GM12878 (cell line): ENCODE measurements around the gene SIGLECL1. TPM values are rescaled to one million over a fixed set of nuclear protein-coding genes. Genes with fewer than 3 reads are reported as not detected.

Source experiments
- ATAC-seq: fragments of 200-7000 bp; cut with Tn5 transposase; 3 replicates; pipeline ENCODE4 v1.9.1; 2020; ENCODE audit warnings: mild to moderate bottlenecking, moderate library complexity
- BruUV-seq: library from RNA; stranded (reverse); fragments of 400-500 nt; replicated peaks from 2 replicates; lab custom pipeline; 2021; lab: Mats Ljungman, UMichigan
- CTCF ChIA-PET: fragments of 300-600 bp; sonication (Branson Sonifier 250); formaldehyde crosslinking; extraction: SDS; loops from one replicate; lab custom pipeline; 2021; ENCODE audit warnings: inconsistent platforms; lab: Yijun Ruan, JAX
- POLR2A ChIA-PET: fragments of 350-600 bp; formaldehyde crosslinking; extraction: SDS; loops from one replicate; lab custom pipeline; 2021; ENCODE audit warnings: inconsistent platforms; lab: Charles Lee
- RAD21 ChIA-PET: fragments of 300-600 bp; sonication (Branson Sonifier 250); formaldehyde crosslinking; loops from one replicate; lab custom pipeline; 2023; ENCODE audit warnings: antibody characterized with exemption; ENCODE audit not compliant: unreplicated experiment; lab: Charles Lee
- SMC1A ChIA-PET: fragments of 300-600 bp; sonication (Branson Sonifier 250); formaldehyde crosslinking; loops from one replicate; lab custom pipeline; 2023; ENCODE audit not compliant: unreplicated experiment, uncharacterized antibody; lab: Charles Lee
- DNase-seq: peaks from one replicate; pipeline ENCODE4 v3.0.0-alpha.2; 2011; ENCODE audit warnings: low read depth, low spot score
- FAIRE-seq: peaks from 3 replicates; lab custom pipeline; 2011; peaks lifted over from hg19 to GRCh38; lab: Jason Lieb, UNC
- H2AFZ ChIP-seq: 2 replicates; pipeline ENCODE4 v1.6.0; 2011; ENCODE audit warnings: low read depth, low read length, control low read depth; ENCODE audit not compliant: control insufficient read depth
- H3K27ac ChIP-seq: 2 replicates; pipeline ENCODE4 v1.5.1; 2011; ENCODE audit warnings: control low read depth; ENCODE audit not compliant: control insufficient read depth, insufficient read depth
- H3K27me3 ChIP-seq, 2 experiments: replicated peaks in 1 of 2; 2 replicates each; pipeline versions ENCODE4 v1.6.0 to v1.6.1; 2011; ENCODE audit warnings: low read length in 1 of 2; ENCODE audit not compliant: control insufficient read depth in 2 of 2, insufficient read depth in 2 of 2
- H3K36me3 ChIP-seq, 2 experiments: 2 replicates each; pipeline ENCODE4 v1.5.1; 2011; ENCODE audit warnings: low read length in 1 of 2; ENCODE audit not compliant: control insufficient read depth in 2 of 2, insufficient read depth in 2 of 2
- H3K4me1 ChIP-seq: 2 replicates; pipeline ENCODE4 v1.6.1; 2011; ENCODE audit warnings: mild to moderate bottlenecking, low read length, moderate library complexity, mixed read lengths; ENCODE audit not compliant: control insufficient read depth, insufficient read depth
- H3K4me2 ChIP-seq: 2 replicates; pipeline ENCODE4 v1.6.0; 2011; ENCODE audit warnings: control low read depth; ENCODE audit not compliant: control insufficient read depth, insufficient read depth
- H3K4me3 ChIP-seq: fragments of 200-600 bp; sonication (generic); 2 replicates; pipeline ENCODE4 v1.5.1; 2016
- H3K79me2 ChIP-seq: 2 replicates; pipeline ENCODE4 v1.6.0; 2011; ENCODE audit warnings: low read length; ENCODE audit not compliant: control insufficient read depth, insufficient read depth
- H3K9ac ChIP-seq: 2 replicates; pipeline ENCODE4 v1.8.0; 2011; ENCODE audit warnings: low read length, control low read depth, mixed read lengths; ENCODE audit not compliant: control insufficient read depth, insufficient read depth
- H3K9me3 ChIP-seq: replicated peaks from 3 replicates; pipeline ENCODE4 v1.5.1; 2011; ENCODE audit warnings: mild to moderate bottlenecking, low read length; ENCODE audit not compliant: control insufficient read depth, insufficient read depth
- H4K20me1 ChIP-seq: 2 replicates; pipeline ENCODE4 v1.6.0; 2011; ENCODE audit not compliant: control insufficient read depth, insufficient read depth
- CBX3 ChIP-seq: fragments of 200-600 bp; sonication (generic); IDR thresholded peaks from 2 replicates; pipeline ENCODE4 v1.6.1; 2016; ENCODE audit warnings: low read depth, borderline replicate concordance
- FOS ChIP-seq: IDR thresholded peaks from 3 replicates; pipeline ENCODE4 v1.6.1; 2011; ENCODE audit warnings: borderline replicate concordance; ENCODE audit not compliant: insufficient read length; ENCODE audit errors: extremely low read depth
- FOXK2 ChIP-seq: fragments of 450-650 bp; IDR thresholded peaks from 2 replicates; pipeline ENCODE4 v1.6.1; 2017; ENCODE audit warnings: mild to moderate bottlenecking, moderate library complexity
- GABPA ChIP-seq: IDR thresholded peaks from 2 replicates; pipeline ENCODE4 v1.6.1; 2014; ENCODE audit warnings: antibody characterized with exemption, low read depth, mild to moderate bottlenecking, inconsistent platforms
- IRF4 ChIP-seq: IDR thresholded peaks from 2 replicates; pipeline ENCODE4 v1.6.1; 2011; ENCODE audit warnings: low read depth, low read length
- KDM1A ChIP-seq: fragments of 200-600 bp; sonication (generic); IDR thresholded peaks from 2 replicates; pipeline ENCODE4 v1.6.1; 2016; ENCODE audit warnings: borderline replicate concordance
- NR2C1 ChIP-seq: fragments of 450-650 bp; IDR thresholded peaks from 2 replicates; pipeline ENCODE4 v1.6.1; 2017; ENCODE audit warnings: antibody characterized with exemption, mild to moderate bottlenecking, moderate library complexity
- PRDM15 ChIP-seq: fragments of 450-650 bp; formaldehyde crosslinking; IDR thresholded peaks from 2 replicates; pipeline ENCODE4 v1.4.0; 2020; ENCODE audit warnings: mild to moderate bottlenecking, moderate library complexity
- RAD51 ChIP-seq: fragments of 450-650 bp; IDR thresholded peaks from 2 replicates; pipeline ENCODE4 v1.6.1; 2016; ENCODE audit warnings: moderate library complexity, mild to moderate bottlenecking, inconsistent platforms
- RELA ChIP-seq: fragments of 450-650 bp; IDR thresholded peaks from 2 replicates; pipeline ENCODE4 v1.8.0; 2014; ENCODE audit warnings: borderline replicate concordance; ENCODE audit not compliant: partially characterized antibody
- WGBS: methylation state at CpG from one replicate; pipeline ENCODE4 v1.1.6; 2016; ENCODE audit warnings: low lambda C conversion rate; ENCODE audit not compliant: insufficient replicate concordance, insufficient coverage; ENCODE audit errors: missing lambda C conversion rate; 5-methylcytosine and 5-hydroxymethylcytosine counted together
- in situ Hi-C: fragments of 300-500 bp; cut with MboI; formaldehyde crosslinking; loops from 9 replicates; pipeline ENCODE4 v1.14.3; 2018; ENCODE audit warnings: mixed read lengths
- intact Hi-C: fragments of 100-400 bp; cut with micrococcal nuclease; formaldehyde crosslinking; loops from one replicate; pipeline ENCODE4 v1.14.2; 2022; ENCODE audit not compliant: unreplicated experiment
- polyA plus RNA-seq, 11 experiments: library from polyadenylated mRNA; depleted of rRNA in 4 of 11; unstranded in 6 of 11; stranded (reverse) in 5 of 11; fragments of >200 nt; fragmentation: Nextera tagmentation in 4 of 11; fragmentation: Illumina TruSeq in 1 of 11; extraction: Ambion mirVana in 4 of 11; extraction: Trizol in 1 of 11; gene quantifications; 1 replicate in 1 of 11; 2 replicates in 10 of 11; pipeline versions ENCODE4 v1.2.1 to v1.2.3, GENCODE V29; 2011 to 2016; ENCODE audit warnings: inconsistent platforms in 2 of 11, missing spikeins in 2 of 11, low read depth in 1 of 11
- total RNA-seq, 4 experiments: library from RNA; depleted of rRNA in 3 of 4; stranded (reverse); fragments of >200 nt in 3 of 4; fragmentation: Illumina TruSeq in 1 of 4; extraction: Trizol in 1 of 4; gene quantifications; 2 replicates each; pipeline versions ENCODE4 v1.2.1 to v1.2.3, GENCODE V29; 2013 to 2021
- TF ChIP-seq, protein P1 (sequence below): fragments of 450-650 bp; IDR thresholded peaks from 2 replicates; pipeline ENCODE4 v1.6.1; 2017; ENCODE audit warnings: borderline replicate concordance

The SIGLECL1 gene
- total and polyA plus RNA-seq, 10 of the 15 experiments (the other 5 are each of a cell fraction or from before 2014, with no cell fraction given), result not detected

GRCh38 chr19:51294211-51294976 lies 43.5 kb downstream of the SIGLECL1 start:
- in situ Hi-C loops (no loop called here), intact Hi-C loops (no loop called here)
- Histone ChIP-seq H3K27ac (no peak overlapping the region), H3K36me3 (no peaks in the 10 kb centered on the region), H4K20me1 (no peaks in the 10 kb centered on the region), H2AFZ (no peak overlapping the region), H3K9me3 (no peaks in the 10 kb centered on the region), H3K4me1 (no peaks in the 10 kb centered on the region), H3K27me3 (peaks cover 0 to 2% of the 10 kb centered on the region in 2 experiments; a peak in 1 of 4 replicates), H3K4me3 (no peak overlapping the region), H3K9ac (no peak overlapping the region), H3K4me2 (no peak overlapping the region), H3K79me2 (no peaks in the 10 kb centered on the region)
- TF ChIP-seq KDM1A (no peak), RAD51 (no peak), FOXK2 (no peak), GABPA (no peak), NR2C1 (no peak), RELA (no peak), FOS (no peak), PRDM15 (CRISPR knock-in tag) (no peak), CBX3 (no peak), IRF4 (no peak)
- TF ChIP-seq, protein P1, sequence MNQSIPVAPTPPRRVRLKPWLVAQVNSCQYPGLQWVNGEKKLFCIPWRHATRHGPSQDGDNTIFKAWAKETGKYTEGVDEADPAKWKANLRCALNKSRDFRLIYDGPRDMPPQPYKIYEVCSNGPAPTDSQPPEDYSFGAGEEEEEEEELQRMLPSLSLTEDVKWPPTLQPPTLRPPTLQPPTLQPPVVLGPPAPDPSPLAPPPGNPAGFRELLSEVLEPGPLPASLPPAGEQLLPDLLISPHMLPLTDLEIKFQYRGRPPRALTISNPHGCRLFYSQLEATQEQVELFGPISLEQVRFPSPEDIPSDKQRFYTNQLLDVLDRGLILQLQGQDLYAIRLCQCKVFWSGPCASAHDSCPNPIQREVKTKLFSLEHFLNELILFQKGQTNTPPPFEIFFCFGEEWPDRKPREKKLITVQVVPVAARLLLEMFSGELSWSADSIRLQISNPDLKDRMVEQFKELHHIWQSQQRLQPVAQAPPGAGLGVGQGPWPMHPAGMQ, result no peak
- 41% methylated on average over 23 of the region's 23 CpGs for WGBS
- DNase-seq (no peak), FAIRE-seq (no peak), ATAC-seq (no peak)
- no TSS peak for BruUV-seq
- ChIA-PET RAD21 (no interaction called here), CTCF (interaction anchor here (0.5 kb wide), 1 partner anchor 358 kb away, joined by 3 read pairs; no protein-coding TSS in a partner anchor), POLR2A (no interaction called here), SMC1A (no interaction called here)
